ENCODE data around the gene MMP10.

The MMP10 gene

DNA sequence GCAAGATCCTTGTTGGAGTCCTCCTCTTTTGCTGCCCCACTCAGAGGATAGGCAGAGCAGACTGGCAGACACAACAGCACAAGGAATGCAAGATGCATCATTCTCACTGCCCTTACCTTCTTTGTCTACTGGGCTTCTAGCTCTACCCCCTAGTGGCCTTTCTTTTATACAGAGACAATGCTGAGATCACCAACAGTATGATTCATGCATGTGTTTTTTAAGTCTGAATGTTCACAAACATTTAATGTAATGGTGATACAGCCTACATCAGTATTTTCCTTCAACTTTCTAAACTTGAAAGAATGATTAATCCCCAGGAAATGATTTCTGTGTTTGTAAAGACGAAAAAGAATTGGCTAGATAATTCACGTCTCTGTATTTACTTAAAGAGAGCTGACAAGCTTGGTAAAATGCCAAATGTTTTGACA is at the start of gene MMP10:
MMP10 (minus strand) TSS at position 138 of the 428 bp plus-strand sequence; CDS start at position 101, 37 bp downstream.
- no peak for DNase-seq

DNA sequence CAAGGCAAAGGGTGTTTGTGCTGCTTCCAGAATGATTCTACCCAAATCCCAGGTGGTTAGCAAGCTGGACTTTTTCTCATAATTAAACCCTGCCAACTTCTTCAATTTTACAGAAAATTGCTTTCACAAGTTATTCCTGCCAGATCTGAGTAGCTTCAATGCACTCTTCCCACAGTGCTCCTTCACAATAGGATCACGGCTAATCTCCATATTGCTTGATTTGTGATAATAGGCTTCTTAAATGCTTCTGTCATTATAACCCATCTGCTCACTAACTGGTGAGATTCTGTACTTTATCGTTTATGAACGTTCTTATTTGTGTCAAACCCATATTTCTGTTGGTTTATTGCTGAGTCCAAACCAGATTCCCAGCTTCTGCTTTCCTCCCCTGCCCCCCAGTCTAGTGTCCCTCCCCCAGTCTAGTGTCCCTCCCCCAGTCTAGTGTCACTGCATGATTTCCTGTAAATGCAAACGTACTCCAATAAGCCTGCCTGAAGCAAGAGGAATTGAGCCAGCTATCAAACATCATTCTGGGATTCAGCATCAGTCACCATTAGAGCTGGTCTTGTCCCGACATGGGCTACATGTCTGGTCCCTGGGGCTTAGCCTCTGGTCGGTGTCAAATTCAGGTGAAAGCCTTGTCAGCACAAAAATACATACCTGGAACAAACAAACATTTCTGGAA is 49.0 kb upstream of the MMP10 start:
- no peak for DNase-seq

DNA sequence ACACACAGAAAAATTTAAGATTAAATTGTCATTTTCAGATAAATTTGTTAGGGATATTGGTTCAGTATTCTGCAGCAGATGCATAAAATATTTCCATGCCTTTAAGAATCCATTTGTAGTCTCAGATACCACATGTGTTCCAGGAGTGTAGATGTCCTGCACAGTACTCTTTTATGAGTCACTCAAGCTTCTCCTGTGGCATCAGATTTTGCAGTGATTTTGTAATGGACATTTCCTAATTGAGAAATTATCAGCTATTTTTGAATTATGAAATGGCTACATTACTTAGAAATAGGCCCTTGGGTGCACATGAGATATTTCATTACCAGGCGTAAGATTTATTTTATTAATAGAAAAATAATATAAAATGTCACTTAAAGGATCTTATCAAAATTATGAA is 44.1 kb upstream of the MMP10 start:
- no peak for DNase-seq

DNA sequence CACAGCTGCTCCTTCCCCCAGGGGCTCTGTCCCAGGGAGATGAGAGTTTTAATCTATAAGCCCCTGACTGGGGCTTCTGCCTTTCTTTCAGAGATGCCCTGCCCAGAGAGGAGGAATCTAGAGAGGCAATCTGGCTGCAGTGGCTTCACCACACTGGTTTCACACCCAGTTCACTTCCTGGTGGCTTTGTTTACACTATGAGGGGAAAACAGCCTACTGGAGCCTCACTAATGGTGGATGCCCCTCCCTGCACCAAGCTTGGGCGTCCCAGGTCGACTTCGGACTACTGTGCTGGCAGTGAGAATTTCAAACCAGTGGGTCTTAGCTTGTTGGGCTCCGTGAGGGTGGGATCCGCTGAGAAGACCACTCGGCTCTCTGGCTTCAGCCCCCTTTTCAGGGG is 39.1 kb upstream of the MMP10 start:
- DNase-seq: no peak

DNA sequence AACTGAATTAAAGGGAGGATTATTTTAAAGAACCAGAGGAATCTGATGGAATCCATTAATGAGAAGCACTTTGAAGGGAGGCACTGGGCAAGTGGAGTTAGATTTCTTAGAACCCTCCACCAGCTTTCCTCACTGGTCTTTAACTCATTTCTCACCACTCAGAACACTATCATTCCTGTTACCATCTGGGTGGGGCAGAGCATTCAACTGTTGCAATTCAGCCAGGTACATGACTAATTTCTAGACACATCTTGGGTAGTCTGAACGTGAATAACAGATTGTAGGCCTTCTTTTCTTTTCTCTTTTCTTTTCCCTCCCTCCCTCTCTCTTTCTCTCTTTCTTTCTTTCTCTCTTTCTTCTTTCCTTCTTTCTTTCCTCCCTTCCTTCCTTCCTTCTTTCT is 33.1 kb upstream of the MMP10 start:
- DNase-seq: no peak

DNA sequence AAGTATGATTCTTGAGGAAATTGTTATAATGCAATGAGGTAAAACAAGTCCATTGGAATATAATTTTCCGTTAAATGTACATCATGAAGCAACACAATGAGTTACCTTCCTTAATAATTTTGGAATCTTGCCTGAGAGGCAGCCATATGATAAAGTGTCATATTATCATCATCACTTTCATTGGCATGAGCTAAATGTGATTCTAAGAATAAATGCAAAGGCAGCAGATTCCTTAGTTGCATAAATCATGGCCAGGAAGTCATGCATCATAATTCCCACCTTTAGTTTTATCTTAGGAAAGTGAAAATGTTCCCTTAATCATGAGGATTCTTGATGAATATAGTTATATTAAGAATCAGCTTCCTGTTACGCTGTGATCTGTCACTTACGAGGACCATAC is 31.8 kb upstream of the MMP10 start:
- no peak for DNase-seq

DNA sequence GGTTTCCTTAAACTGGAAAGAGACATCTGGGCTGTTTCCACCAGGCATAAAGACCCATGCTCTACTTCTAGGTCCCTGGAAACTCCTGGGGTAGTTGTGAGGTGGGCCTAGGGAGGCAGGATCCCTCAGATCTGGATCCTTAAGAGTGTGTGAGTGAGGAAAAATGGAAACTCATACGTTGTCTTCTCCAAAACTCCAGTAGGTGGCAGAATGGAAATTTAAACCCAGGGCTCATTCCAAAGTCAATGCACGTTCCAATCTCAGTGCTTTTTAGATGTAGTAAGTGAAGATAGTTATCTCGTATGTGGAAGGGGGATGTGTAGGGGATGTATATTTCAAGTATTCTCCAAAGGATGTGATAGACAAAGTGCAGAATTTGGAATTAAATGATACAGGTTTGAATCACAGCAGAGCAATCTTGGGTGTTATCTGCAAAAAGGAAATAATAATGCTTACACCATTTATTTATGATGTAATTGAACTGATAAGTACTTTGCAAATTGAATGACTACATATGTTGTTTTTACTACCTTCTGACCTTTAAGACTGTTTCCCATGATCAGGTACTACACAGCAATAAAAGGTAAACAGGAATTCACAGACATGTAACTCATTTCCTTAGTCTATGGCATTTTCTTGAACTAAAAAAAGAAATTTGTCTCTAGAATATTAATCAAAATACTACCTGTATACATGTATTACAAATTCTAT is 30.7 kb upstream of the MMP10 start:
- DNase-seq: no peak

DNA sequence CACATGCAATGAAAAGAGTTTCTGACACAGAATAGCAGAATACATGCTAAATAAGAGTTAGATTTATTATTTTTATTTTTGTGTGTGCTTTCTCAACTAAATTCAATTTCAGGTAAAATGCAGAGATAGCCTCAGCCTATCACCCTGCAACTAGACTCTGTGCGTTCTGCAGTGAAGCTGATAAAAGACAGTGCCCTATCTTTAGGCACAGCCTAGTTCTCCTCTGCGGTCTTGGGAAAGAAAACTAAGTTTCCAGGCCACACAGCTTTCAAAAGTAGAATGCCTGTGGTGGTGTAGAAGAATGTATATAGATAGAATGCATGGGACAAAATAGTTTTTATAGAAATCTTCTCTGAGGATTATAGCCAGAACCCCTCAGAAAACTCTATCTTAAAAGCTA is 29.5 kb upstream of the MMP10 start:
- no peak for DNase-seq

DNA sequence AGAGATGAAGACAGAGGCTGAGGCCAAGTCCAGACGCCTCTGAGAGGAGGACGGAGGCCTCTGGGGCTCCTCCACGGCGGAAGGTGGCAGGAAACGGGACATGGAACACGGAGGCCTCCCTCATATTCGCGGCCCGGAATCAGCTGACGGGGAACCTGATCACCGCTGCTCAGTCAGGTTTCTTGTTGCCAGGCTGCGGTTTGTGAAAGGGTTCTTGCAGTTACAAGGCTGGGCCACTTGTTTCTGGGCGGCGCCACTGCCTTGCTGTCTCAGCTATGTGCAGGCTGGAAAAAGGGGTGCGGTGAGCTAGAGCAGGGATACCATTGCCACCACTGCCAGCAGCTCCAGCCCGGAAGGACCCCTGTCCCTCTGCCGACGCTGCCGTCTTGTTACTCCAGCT is 27.5 kb upstream of the MMP10 start:
- no peak for DNase-seq

DNA sequence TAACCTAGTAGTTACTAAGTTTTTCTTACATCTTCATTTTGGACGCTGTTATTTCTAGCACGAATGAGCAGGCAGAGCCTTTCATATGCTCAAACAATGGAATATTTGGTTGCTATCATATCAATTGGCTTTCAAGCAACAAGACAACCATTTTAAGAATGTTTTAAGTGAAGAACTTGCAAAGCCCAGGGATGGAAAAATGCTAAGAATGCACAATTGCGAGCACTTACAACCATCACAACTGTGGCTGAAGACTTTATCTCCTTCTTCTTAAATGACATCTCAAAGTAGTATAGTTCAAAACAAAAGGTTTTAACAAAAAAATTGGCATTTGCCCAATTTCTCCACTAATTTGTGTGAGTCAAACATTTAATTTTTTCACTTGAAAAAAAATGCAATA is 25.9 kb upstream of the MMP10 start:
- DNase-seq: no peak

DNA sequence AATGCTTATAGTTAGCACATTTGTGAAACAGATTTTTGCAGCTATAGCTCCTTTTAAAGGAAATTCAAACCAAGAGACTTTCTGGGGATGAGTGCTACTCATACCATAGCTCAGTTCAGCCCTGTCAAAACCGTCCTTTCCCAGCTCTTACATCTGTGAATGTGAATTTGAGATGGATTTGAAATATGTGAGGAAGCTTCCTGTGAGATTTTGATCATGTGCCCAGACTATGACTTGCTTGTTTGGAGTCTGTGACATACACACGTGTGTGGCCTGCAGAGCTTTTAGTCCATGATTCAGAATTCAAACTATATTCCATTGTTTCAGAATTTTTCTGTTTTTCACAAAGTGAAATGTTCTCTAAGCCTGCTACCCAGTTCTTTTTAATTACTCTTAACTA is 21.9 kb upstream of the MMP10 start:
- no peak for DNase-seq

DNA sequence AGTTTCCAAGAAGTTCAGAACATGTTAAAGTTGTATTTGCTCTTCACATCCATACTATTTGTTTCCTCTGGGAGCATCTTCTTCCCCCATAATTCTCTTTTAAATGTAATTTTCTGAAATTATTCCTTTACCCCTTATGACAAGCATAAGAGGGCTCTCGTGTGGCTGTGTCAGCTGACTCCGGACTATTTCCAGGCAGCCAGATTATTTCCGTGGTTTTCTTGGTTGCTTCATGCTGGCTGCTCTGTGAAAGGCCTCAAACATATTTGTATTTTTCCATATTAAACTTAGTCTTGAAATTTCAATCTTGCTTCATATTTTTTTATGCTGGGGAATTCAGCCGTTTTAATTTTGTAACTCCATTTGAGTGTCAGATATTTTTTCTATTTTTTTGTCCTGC is 20.3 kb upstream of the MMP10 start:
- DNase-seq: no peak

DNA sequence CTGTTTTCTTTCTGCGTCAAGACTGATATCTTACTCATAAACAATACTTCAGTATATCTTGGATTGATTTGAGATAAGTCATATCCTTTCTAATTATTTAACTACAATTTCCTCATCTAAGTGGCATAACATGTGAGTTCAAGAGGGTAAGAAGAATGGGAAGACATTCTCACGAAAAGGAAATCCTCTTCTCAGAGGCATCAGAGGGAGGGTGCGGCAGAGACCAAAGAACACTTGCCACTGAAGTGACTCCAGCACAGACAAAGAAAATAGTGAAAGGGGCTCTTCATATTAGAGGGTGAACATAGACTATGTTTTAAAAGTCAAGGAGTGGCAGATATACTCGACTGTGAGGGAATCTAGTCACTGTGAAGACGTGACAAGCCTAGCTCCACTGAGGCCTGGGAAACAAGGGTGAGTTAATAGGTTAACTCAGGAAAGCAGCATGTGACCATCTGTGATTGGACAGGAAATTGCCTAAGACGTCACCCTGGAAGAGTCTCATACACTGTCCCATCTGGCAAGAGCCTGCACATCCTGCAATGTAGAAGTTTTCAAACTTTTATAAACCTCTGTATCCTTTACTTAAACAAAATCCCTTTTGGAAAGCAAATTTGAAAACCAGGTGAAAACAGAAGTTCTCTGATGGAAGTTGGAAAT is 19.4 kb upstream of the MMP10 start:
- DNase-seq: no peak

DNA sequence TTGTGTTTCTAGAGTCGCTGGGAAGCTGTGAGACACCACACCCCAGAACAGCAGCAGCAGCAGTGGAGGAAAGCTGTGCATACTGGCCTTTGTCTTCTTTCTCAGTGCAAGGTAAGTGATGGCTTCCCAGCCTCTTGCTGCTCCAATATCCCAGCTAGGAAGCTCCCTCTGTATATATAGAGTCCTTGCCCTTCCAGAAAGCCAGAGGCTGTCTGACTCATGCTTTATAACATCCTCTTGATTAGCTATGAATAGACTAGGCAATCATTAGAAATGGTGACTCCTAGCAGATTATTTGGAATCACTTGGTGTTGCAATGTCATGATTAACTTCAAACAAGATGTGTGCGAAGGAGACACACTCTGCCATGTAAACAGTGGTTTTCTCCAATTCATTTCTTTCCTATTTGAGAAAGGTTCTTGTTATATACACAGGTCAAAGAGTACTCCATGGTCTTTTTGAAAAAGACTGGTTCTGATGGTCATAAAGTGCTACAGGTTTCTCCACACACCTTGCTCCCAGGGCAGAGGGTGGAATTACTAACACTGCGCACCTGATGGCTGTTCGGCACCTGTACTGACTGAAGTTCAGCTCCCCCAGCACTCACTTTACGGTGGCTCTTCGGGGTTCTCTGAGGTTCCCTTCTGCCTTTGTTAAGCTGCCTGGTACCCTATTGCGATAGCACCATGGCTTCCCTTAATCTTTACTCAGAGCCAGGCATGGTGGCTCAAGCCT is 17.8 kb upstream of the MMP10 start, which contains the start of gene MMP1:
MMP1 (minus strand) TSS at position 149 of the 735 bp plus-strand sequence; CDS start at position 81, 68 bp downstream.
- DNase-seq: no peak

DNA sequence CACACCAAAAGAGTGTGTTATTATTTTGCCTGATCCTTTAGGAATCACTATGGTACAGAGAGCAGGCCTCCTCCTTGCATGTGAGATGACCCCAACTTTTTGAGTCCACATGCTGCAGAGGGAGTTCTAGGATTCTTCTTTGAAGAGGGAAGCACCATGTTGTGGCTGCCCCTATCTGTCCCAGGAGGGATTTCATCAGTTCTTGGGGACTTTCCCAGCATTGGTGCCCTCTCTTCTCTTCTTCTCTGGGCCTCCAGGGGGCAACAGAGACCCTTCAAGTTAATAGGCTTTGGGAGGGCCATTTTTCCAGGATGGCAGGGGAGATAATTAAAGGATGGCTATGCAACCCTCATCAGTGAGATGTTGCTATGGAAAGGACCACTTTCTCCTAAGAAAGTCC is 14.0 kb upstream of the MMP10 start:
- no peak for DNase-seq

DNA sequence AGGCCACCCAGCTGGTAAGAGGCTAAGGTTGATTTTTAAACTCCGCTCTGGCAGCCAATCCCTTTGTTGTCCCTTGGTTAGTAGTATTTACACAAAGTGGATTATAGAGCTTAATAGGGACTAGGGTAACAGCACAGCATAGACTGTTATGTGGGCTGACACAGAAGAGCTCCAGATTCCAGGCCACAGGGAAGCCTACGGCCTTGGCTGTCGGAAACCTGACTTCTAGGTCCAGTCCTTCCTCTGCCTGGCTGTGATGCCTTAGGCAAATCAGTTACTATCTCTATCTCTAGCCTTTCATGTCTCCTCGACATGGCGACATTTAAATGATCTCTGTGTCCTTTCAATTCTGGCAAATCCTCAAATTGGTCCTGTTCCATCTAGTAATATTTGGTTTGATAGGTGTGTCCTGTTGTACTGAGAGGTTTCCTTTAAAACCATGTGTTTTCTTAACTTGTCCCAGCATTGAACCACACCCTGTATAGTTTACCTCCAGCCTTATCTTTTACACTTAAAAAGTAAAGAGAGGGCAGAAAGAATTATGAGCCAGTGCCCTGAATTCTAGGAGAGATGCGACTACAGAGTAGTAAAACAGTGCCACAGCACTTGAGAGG is 13.4 kb upstream of the MMP10 start:
- no peak for DNase-seq

DNA sequence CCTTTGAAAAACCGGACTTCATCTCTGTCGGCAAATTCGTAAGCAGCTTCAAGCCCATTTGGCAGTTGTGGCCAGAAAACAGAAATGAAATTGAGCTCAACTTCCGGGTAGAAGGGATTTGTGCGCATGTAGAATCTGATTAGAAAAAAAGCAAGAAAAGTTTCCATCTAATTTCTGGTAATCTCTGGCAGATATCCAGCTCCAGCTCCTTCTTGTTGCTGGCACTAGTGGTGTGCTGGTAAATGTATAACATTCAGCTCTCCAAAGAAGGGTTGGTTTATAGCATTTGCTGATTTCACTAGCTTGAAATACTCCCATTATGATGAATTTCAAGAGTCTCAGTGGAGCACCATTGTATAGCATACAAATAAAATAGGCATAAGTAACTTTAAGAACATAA is 12.2 kb upstream of the MMP10 start:
- DNase-seq: no peak

DNA sequence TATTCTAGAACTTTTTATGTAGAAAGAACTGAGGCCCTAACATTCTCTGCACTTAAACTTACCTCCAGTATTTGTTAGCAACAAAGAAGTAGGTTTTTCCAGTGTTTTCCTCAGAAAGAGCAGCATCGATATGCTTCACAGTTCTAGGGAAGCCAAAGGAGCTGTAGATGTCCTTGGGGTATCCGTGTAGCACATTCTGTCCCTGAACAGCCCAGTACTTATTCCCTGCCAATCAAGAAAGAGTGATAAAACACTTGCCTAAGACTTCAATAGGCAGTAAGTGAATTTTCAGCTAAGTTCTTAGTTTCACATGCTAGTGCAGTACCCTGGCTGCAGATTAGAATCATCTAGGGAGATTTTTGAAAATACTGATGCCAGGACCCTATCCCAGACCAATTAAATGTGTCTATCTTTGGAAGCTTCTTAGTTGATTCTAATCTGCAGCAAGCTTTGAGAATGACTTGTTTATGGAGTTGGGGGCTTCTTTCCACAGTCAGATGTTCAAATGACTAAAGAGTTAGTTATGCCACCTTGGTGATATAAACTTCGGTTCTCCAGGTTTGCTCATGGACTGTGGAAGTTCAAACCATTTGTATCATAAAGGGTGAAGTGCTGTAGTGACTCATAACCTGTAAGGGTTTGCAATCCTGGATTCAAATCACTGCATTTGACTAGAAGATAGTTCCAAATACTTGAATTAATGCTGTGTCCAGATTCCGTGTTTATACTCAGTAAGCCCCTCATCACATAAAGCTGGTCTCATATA is 11.0 kb upstream of the MMP10 start:
- DNase-seq: no peak

DNA sequence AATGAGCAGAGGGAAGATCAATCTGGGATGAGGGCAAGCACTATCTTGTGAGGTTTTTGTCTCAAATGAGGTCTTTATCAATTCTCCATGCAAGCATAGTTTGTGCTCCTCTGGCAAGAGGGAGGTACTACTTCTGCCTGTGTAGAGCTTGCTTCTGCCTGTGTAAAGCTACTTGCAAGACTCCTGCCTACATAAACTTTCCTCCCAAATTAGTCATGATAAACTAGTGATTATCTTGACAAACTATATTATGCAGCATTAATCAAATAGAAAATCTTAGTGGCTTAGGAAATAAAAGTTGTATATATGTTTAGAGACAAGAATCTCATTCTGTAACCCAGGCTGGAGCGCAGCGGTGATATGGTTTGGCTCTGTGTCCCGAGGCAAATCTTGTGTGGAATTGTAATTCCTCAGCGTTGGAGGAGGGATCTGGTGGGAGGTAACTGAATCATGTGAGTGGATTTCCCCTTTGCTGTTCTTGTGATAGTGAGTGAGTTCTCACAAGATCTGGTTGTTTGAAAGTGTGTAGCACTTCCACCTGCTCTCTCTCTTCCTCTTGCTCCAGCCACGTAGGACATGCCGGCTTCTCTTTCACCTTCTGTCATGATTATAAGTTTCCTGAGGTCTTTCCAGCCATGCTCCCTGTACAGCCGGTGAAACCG is 8.0 kb upstream of the MMP10 start:
- no peak for DNase-seq

DNA sequence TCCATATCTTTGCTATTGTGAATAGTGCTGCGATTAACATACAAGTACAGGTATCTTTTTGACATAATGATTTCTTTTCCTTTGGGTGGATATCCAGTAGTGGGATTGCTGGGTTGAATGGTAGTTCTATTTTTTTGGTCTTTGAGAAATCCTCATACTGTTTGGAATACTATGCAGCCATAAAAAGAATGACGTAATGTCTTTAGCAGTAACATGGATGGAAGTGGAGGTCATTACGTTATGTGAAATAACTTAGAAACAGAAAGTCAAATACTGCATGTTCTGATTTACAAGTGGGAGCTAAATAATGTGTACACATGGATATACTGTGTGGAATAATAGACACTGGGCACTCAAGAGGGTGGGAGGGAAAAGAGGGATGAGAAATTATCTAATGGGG is 4.0 kb upstream of the MMP10 start:
- no peak for DNase-seq

DNA sequence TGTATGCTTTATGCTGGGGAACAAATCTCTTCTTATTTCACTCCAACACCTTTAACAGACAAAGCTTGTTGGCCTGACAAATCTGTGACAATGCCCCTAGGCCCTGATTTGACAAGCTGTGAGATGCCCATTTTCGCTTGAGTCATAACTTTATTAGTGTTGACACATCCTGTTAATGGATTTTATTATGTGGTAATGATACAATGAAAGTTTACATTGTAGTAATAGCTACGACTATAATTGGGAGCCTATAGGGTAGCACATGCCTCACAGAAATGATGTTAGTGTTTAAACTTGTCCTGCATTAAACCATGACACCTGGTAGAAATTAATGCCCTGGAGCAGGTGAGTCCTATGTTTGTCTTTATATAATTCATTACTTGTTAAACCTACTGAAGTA is 3.3 kb upstream of the MMP10 start:
- DNase-seq: no peak

DNA sequence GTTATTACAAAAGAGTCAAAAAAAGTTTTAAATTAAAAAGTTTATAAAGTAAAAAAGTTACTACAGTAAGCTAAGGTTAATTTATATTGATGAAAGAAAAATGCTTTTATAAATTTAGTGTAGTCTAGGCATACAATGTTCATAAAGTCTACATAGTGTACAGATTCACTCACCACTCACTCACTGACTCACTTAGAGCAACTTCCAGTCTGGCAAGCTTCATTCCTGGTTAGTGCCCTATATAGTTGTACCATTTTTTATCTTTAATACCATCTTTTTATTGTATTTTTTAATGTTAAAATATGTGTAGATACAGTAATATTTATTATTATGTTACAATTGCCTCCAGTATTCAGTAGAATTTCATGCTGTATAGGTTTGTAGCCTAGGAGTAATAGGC is 2.6 kb upstream of the MMP10 start:
- no peak for DNase-seq

Measured in left hindlimb (tissue), 1 donor.